GM21381 (cell line): ENCODE results near the gene SCNM1.
A peak's percentile ranks its signal among the peaks of the same experiment; 100 is the strongest.
"Not testable (repeated sequence)": the region's sequence is repeated elsewhere in the genome, so short reads cannot be mapped to it uniquely, and the experiment has no call there.

Source experiments
- ATAC-seq: cut with Tn5 transposase; IDR thresholded peaks from one replicate; pipeline ENCODE4 v1.9.1; 2021; ENCODE audit warnings: mild to moderate bottlenecking, moderate library complexity; ENCODE audit not compliant: unreplicated experiment

Gene SCNM1

GRCh38 chr1:151146412-151147131 is 19.4 kb upstream of the SCNM1 start, which contains the start of gene SEMA6C:
Gene SEMA6C, minus strand, starts transcription at chr1:151146631. Its CDS starts 4,010 bp downstream, at chr1:151142621.
- ATAC-seq = peak; percentile 97

GRCh38 chr1:151147132-151147503 is 18.8 kb upstream of the SCNM1 start:
- ATAC-seq = no peak

- ATAC-seq = no peak
Measured at GRCh38 chr1:151147665-151148064, 18.3 kb upstream of the SCNM1 start.

DNA sequence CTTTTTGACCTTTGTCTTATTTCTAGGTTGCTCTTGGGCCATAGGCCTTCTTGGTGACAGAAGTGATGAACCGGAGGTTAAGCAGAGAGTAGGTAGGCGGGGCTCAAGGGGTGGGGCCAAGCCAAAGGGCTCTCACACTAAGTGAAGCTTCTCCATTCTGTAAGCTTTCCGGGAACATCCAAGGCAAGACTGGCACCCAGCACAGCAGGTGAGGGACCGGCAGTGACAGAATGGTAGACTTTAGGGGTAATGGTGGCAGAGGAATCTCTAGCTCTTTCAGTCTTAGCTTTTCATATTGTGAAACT is 9.5 kb upstream of the SCNM1 start, which contains the start of gene TNFAIP8L2:
TSS of gene TNFAIP8L2 (plus strand) at position 135 of the 305 bp plus-strand sequence. CDS start 2,049 bp downstream, outside the sequence.
- ATAC-seq = peak; percentile 57

GRCh38 chr1:151157067-151157531 is 8.8 kb upstream of the SCNM1 start:
- no peak for ATAC-seq

DNA sequence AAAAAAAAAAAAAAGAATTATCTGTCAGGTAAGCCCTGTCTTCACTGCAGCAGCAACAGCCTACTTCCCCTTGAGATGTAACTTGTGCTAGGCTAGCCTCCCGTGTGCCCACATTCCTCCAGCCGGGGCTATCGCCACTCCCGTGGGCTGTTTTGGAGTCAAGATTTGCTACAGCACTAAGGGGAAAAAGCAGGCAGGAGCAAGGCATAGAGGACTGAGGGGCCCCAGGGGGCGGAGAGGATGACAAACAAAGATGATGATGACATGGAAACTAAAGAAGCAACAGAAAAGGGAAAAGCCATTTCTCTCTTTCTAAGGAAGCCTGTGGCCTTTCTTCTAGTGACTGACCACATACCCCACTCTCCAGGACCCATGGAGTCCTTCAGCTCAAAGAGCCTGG is 7.6 kb upstream of the SCNM1 start:
- no peak for ATAC-seq

GRCh38 chr1:151158751-151159251 is 7.1 kb upstream of the SCNM1 start:
- ATAC-seq = no peak

DNA sequence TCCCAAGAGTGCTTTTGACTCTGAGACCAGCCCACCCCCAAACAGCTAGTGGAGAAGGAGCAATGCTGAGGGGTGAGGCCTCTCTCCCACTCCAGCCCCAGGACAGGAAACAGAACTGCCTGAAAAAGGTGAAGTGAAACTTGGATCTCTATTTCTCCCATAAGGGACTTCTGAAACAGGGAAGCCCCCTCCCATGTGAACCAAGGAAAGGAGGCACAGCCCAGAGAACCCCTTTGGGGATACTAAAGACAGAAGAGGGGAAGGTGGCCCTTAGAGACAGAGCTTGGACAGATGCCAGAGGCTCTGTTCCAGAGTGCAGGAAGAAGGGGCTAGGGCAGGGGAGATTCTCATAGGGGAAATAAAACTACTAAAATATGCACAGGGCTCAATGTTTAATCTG is 6.6 kb upstream of the SCNM1 start:
- ATAC-seq = no peak

DNA sequence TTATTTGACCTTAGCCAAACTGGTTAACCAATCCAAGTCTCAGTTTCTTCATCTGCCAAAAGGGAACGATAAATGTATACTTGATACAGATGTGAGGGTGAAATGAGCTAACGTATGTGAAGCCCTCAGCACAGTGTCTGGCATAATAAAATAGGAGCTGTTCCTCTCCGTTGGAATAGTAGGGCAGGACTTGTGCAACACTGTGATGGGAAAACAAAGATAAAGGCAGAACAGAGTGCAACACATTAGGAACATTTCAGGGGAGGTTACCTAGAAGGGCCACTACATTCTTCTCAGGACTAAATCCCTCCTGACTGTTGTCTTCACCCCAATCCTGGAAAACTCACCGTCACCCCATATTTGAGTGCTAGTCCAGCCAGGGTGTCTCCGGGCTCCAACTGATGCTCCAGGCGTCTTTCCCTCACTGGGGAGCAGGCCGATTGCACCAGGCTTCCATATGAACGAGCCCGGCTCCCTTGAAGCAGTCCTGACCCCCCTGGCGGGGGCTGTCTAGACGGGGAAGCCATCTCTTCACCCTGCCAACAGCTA is 1.1 kb upstream of the SCNM1 start:
- ATAC-seq = no peak

- ATAC-seq = no peak
Measured at GRCh38 chr1:151165281-151165737, 635 bp upstream of the SCNM1 start.

- ATAC-seq = peak; percentile 3
Measured at GRCh38 chr1:151166505-151166956, 587 bp downstream of the SCNM1 start.

DNA sequence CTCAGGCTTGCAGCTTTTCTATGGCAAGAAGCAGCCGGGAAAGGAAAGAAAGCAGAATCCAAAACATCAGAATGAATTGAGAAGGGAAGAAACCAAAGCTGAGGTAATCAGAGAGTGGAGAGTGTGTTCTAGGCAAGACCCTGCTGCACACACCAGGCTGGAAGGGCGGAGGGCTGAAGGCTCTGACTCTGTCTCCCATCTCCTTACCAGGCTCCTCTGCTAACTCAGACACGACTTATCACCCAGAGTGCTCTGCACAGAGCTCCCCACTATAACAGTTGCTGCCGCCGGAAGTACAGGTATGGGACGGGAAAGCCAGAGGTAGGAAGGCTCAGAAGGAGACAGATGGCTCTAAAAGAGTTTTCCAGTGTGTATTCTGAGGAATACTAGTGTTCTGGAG is 1.2 kb downstream of the SCNM1 start:
- no peak for ATAC-seq

DNA sequence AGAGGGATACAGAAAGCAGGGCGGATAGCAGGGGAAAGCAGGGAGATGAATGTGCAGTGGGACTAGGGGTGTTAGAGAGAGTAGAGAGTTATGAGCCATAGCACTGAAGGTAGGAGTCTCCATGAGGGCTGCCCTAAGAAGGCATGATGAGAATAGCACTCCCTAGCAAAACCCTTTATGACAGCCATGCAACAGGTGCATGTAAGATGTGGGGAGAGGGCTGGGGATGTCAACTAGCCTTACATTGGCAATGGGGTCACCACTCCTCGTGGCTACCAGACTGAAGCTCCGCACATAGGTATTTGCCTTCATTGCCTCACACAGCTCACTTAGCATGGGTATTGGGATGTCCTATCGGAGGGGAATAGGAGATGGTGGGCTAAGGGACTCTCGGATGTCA is 5.2 kb downstream of the SCNM1 start:
- no peak for ATAC-seq

DNA sequence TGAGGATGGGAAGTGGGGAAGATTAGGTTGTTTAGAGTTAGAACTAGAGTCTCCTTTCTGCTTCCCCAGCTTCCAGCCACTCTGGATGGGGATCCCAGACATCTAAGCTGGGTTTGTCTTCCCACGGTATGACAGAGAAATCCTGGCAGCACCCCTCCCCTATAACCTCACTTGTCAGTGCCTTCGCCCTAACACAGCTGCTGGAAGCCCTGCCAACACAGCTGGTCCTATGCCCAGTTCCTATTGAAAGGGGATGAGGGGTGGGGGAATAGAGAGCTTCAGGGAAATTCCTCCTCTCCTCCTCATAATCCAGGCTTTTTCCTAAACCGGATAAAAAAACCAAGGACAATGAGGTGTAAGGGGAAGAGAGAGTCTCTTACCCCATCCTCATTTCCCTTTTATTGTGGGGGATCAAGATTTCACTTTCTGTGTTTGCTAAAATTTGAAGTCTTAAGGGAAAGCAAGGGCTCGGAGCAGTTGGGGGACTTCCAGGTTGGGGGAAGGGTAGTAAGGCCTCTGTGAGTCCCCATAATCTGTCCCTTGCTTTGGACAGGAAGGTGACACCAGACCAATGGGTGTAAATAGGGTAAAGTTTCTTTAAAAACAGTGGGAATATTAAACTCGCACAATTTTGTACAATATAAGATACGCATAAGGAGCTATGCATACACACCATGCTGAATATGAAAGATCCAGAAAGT is 9.2 kb downstream of the SCNM1 start:
- no peak for ATAC-seq

DNA sequence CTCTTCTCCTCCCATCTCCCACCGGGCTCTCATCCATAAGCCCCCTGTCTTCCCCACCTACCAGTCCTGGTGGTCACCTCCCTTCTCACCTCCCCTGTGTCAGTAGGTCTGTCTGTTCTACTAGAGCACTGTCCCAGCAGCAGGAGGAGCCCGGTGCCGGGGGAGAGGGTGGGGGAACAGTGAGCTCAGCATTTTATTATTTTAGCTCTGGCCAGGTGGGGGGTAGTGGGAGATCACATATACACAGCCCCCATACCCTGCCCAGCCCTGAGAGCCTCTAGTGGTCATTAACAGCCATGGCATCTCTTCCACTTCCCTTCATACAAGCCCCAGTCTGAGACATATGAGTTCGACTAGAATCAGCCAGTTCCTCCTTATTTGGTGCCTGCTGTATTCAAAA is 9.9 kb downstream of the SCNM1 start, which contains the start of gene TMOD4:
TSS of gene TMOD4 (minus strand) at position 119 of the 400 bp plus-strand sequence. CDS start 1,106 bp downstream, outside the sequence.
- ATAC-seq = no peak

GRCh38 chr1:151176514-151177045 is 10.6 kb downstream of the SCNM1 start:
- ATAC-seq = no peak

DNA sequence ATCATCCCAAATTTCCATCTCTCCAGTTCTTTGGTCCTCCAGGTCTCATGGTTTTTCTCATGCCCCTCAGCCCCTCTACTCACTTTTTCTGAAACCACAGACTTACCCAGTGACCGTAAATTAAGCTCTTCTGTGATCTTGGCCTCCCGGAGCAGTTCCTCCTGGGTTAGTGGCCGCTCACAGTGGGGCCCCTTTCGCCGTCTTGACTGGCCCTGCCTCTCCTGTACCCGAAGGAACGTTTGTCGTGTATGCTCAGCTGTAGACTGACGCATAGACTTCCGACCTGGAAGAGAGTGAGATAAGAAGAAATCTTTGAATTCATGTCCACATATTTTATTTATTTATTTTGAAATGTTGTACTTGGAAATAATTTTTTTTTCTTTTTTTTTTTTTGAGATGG is 18.3 kb downstream of the SCNM1 start:
- ATAC-seq = no peak

DNA sequence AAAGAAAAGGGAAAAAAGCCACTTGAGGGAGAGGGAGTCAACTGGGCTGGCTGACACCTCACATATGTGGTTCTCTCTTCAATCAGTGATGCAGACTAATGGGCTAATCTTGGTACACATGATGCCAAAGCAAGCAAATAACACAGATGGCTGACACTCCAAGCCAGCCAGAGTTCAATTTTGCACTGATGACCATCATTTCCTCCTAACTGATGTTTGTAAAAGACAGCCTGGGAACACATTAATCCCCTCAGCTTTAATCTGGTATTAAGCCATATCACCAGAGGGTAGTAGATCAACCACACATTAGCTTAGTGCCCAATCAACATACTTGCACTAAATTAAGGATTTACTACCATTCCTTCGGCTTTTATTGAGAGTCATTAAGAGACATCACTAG is 21.3 kb downstream of the SCNM1 start:
- no peak for ATAC-seq

- ATAC-seq = not testable (repeated sequence)
Measured at GRCh38 chr1:151188667-151189066, 22.7 kb downstream of the SCNM1 start.

DNA sequence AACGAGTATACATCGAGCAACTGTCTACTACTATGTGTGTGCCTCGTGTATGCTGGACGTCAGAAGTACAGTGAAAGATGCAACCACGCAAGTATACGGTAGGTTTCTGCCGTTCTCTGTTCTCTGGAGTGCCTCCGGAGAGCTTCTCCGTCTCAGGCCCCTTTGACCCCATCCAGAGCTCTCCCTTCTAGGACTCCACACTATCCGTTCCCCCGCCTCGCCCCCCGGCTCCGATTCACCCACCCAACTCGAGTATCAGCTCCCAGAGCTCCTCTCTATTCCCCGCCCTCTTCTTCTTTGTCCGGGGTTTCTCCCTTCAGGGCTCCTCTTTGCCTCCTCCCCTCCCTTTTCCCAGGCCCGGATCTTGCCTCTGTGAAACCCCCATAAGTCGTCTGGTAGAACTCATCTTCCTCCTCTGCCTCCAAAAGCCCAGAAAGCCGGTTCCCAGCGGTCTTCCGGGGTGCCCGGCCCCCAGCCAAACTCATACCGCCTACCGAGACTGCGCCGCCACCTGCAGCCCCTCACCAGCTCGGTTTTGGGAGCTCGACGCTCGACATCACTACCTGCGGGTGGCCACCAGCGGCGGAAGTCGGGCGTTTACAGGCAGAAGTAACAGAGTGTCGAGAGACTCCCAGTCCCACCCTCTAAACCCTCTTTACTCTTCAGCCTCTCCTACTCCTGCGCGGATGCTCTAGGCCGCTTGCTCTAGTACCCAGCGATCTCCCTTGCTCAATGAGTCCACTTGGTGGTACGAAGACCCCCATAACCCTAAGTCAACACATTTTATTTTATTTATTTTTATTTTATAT is 23.9 kb downstream of the SCNM1 start, which contains the start of gene VPS72:
TSS of gene VPS72 (minus strand) at position 561 of the 809 bp plus-strand sequence. CDS start at position 485, 76 bp downstream.
- ATAC-seq = peak; percentile 87
